Thyroid gland (tissue), 4 donors: ENCODE results near the gene SLC25A41. TPM values are rescaled to one million over a fixed set of nuclear protein-coding genes. Genes with fewer than 3 reads are reported as not detected.
A peak's percentile ranks its signal among the peaks of the same experiment; 100 is the strongest.

ENCODE experiments used
- DNase-seq, 2 donors: peaks; one replicate each; pipeline ENCODE4 v3.0.0-alpha.2; 2019
- H3K27ac ChIP-seq, 3 donors: fragments of 200-600 bp; sonication (generic); 1 replicate in 2 of 3; 2 replicates in 1 of 3; pipeline ENCODE4 v1.5.1; 2016 to 2019; ENCODE audit warnings: mild to moderate bottlenecking in 1 of 3, moderate library complexity in 1 of 3
- H3K27me3 ChIP-seq: fragments of 200-600 bp; sonication (generic); one replicate; pipeline ENCODE4 v1.5.1; 2019
- H3K36me3 ChIP-seq, 2 donors: fragments of 200-600 bp; sonication (generic); one replicate each; pipeline ENCODE4 v1.5.1; 2016 to 2019
- H3K4me1 ChIP-seq, 2 donors: fragments of 200-600 bp; sonication (generic); one replicate each; pipeline ENCODE4 v1.5.1; 2017 to 2019
- H3K4me3 ChIP-seq, 3 donors: fragments of 200-600 bp; sonication (generic); replicated peaks in 1 of 3; 1 replicate in 2 of 3; 2 replicates in 1 of 3; pipeline ENCODE4 v1.5.1; 2016; ENCODE audit warnings: mild to moderate bottlenecking in 1 of 3
- H3K9me3 ChIP-seq: fragments of 200-600 bp; sonication (generic); one replicate; pipeline ENCODE4 v1.5.1; 2017
- POLR2A ChIP-seq, 2 donors: fragments of 450-650 bp; IDR thresholded peaks; one replicate each; pipeline ENCODE4 v1.6.1; 2017; ENCODE audit warnings: antibody characterized with exemption in 2 of 2, mild to moderate bottlenecking in 2 of 2, moderate library complexity in 1 of 2
- WGBS, 2 donors: methylation state at CpG; one replicate each; pipeline ENCODE4 v1.1.5; 2017; 5-methylcytosine and 5-hydroxymethylcytosine counted together
- intact Hi-C: fragments of 100-400 bp; cut with DNase I; formaldehyde crosslinking; loops from one replicate; pipeline ENCODE4 v1.15.1; 2023
- total RNA-seq, 4 donors: library from RNA; depleted of rRNA; stranded (reverse); fragments of >200 nt; gene quantifications; one replicate each; pipeline ENCODE4 v1.2.3, GENCODE V29; 2016
- TF ChIP-seq, protein P1 (sequence below), 6 experiments: fragments of 200-600 bp in 3 of 6; fragments of 450-650 bp in 3 of 6; sonication (generic) in 3 of 6; IDR thresholded peaks; one replicate each; pipeline ENCODE4 v1.5.1; 2016 to 2019; ENCODE audit warnings: antibody characterized with exemption in 6 of 6, mild to moderate bottlenecking in 2 of 6, inconsistent platforms in 1 of 6, moderate library complexity in 1 of 6

SLC25A41 gene
- total RNA-seq, 4 donors from 2014 or later, result 0.33 TPM; not detected in 3

DNA sequence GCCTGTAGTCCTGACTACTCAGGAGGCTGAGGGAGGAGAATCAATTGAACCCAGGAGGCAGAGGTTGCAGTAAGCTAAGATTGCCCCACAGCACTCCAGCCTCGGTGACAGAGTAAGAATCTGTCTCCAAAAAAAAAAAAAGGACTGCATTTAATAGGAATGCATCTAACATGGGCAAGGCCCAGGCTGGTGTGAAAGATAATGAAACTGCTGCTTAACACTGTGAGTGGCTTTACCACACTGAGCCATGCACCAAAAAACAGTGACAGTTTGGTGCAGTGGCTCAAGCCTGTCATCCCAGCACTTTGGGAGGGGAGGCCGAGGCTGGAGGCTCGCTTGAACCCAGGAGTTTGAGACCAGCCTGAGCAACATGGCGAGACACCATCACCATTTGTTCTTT, 49.2 kb downstream of the SLC25A41 start:
- intact Hi-C loops, result no loop called here
- H3K36me3 ChIP-seq, result peaks cover 80 to 86% of the 10 kb centered on the region in 2 donors
- H3K4me3 ChIP-seq, result no peak overlapping the region
- no peak for DNase-seq
- H3K27ac ChIP-seq, result no peak overlapping the region
- H3K27me3 ChIP-seq, result no peaks in the 10 kb centered on the region
- WGBS, 2 donors, result 96% methylated on average over 4 of the region's 4 CpGs
- H3K4me1 ChIP-seq, result no peaks in the 10 kb centered on the region
- TF ChIP-seq, protein P1, sequence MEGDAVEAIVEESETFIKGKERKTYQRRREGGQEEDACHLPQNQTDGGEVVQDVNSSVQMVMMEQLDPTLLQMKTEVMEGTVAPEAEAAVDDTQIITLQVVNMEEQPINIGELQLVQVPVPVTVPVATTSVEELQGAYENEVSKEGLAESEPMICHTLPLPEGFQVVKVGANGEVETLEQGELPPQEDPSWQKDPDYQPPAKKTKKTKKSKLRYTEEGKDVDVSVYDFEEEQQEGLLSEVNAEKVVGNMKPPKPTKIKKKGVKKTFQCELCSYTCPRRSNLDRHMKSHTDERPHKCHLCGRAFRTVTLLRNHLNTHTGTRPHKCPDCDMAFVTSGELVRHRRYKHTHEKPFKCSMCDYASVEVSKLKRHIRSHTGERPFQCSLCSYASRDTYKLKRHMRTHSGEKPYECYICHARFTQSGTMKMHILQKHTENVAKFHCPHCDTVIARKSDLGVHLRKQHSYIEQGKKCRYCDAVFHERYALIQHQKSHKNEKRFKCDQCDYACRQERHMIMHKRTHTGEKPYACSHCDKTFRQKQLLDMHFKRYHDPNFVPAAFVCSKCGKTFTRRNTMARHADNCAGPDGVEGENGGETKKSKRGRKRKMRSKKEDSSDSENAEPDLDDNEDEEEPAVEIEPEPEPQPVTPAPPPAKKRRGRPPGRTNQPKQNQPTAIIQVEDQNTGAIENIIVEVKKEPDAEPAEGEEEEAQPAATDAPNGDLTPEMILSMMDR (IDR thresholded peaks at IDR 0.05), result no peak
- no peak for TF ChIP-seq POLR2A (IDR thresholded peaks at IDR 0.05)
- H3K9me3 ChIP-seq, result no peaks in the 10 kb centered on the region

- Histone ChIP-seq H3K27me3 (no peaks in the 10 kb centered on the region), H3K27ac (no peak overlapping the region), H3K4me3 (no peak overlapping the region), H3K9me3 (no peaks in the 10 kb centered on the region), H3K36me3 (peaks cover 71 to 78% of the 10 kb centered on the region in 2 donors), H3K4me1 (peaks cover 3 to 5% of the 10 kb centered on the region in 2 donors)
- TF ChIP-seq POLR2A (IDR thresholded peaks at IDR 0.05), result no peak
- TF ChIP-seq, protein P1 (IDR thresholded peaks at IDR 0.05), result no peak
- 97% methylated on average over 19 of the region's 19 CpGs for WGBS, 2 donors
- intact Hi-C loops, result no loop called here
- no peak for DNase-seq
These were observed 50.4 kb downstream of the SLC25A41 start for GRCh38 chr19:6383188-6383587.

GRCh38 chr19:6381030-6381750, 52.4 kb downstream of the SLC25A41 start:
- TF ChIP-seq, protein P1 (IDR thresholded peaks at IDR 0.05), result no peak
- TF ChIP-seq POLR2A (IDR thresholded peaks at IDR 0.05), result no peak
- Histone ChIP-seq H3K27me3 (no peaks in the 10 kb centered on the region), H3K4me1 (peaks cover 12 to 14% of the 10 kb centered on the region in 2 donors), H3K36me3 (peaks cover 54 to 60% of the 10 kb centered on the region in 2 donors), H3K9me3 (no peaks in the 10 kb centered on the region), H3K27ac (no peak overlapping the region), H3K4me3 (no peak overlapping the region)
- 94 to 97% methylated on average over 33 to 40 of the region's 40 CpGs for WGBS, 2 donors
- intact Hi-C loops, result no loop called here
- no peak for DNase-seq

DNA sequence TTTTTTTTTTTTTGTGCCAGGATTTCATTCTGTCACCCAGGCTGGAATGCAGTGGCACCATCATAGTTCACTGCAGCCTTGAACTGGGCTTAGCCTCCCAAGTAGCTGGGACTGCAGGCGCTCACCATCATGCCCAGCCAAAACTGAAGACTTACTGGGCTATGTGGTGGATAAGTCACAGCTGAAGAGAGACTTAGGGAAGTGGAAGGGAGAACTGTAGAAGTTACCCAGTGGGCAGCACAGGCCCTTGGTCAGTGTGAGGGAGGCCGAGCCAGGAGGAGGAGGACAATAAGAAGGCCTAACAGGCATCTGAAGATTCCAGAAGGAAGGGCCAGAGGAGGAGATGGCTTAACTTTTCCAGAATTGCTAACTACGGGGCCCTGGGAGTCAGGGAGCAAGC, 53.8 kb downstream of the SLC25A41 start:
- intact Hi-C loops, result loop anchor here (10.0 kb wide), 1 partner anchor 45 kb away; the partner anchor contains the start of gene KHSRP
- Histone ChIP-seq H3K36me3 (peaks cover 50 to 56% of the 10 kb centered on the region in 2 donors), H3K9me3 (no peaks in the 10 kb centered on the region), H3K4me1 (peaks cover 12 to 14% of the 10 kb centered on the region in 2 donors), H3K27me3 (no peaks in the 10 kb centered on the region), H3K4me3 (no peak overlapping the region), H3K27ac (no peak overlapping the region)
- TF ChIP-seq, protein P1 (IDR thresholded peaks at IDR 0.05), result no peak
- TF ChIP-seq POLR2A (IDR thresholded peaks at IDR 0.05), result no peak
- WGBS, 2 donors, result 98 to 100% methylated on average over 3 of the region's 3 CpGs
- no peak for DNase-seq

GRCh38 chr19:6378486-6378885, 55.1 kb downstream of the SLC25A41 start:
- no peak for DNase-seq
- H3K36me3 ChIP-seq, result peaks cover 43 to 46% of the 10 kb centered on the region in 2 donors

More at GRCh38 chr19:6378486-6378885, 55.1 kb downstream of the SLC25A41 start:
- TF ChIP-seq, protein P1 (IDR thresholded peaks at IDR 0.05), result no peak
- no peak for TF ChIP-seq POLR2A (IDR thresholded peaks at IDR 0.05)
- H3K27ac ChIP-seq, result peak overlapping the region; percentile 41 to 66 (median 52)
- no peaks in the 10 kb centered on the region for H3K9me3 ChIP-seq
- peaks cover 18 to 22% of the 10 kb centered on the region in 2 donors for H3K4me1 ChIP-seq
- intact Hi-C loops, result loop anchor here (10.0 kb wide), 1 partner anchor 46 kb away; the partner anchor contains the start of gene KHSRP
- no peaks in the 10 kb centered on the region for H3K27me3 ChIP-seq
- no peak overlapping the region for H3K4me3 ChIP-seq
- WGBS, 2 donors, result 63 to 68% methylated on average over 9 of the region's 9 CpGs
